Testis (tissue), 5 donors: ENCODE results near the gene OTOG. TPM values are rescaled to one million over a fixed set of nuclear protein-coding genes. Genes with fewer than 3 reads are reported as not detected.

Experiments used
- DNase-seq: peaks from one replicate; pipeline ENCODE4 v3.0.0-alpha.2; 2019
- H3K27ac ChIP-seq, 2 donors: fragments of 200-600 bp; sonication (generic); one replicate each; pipeline ENCODE4 v1.5.1; 2019
- H3K27me3 ChIP-seq: fragments of 200-600 bp; sonication (generic); one replicate; pipeline ENCODE4 v1.5.1; 2019
- H3K36me3 ChIP-seq: fragments of 200-600 bp; sonication (generic); one replicate; pipeline ENCODE4 v1.5.1; 2017; ENCODE audit warnings: low read depth; ENCODE audit errors: missing control alignments
- H3K4me1 ChIP-seq: fragments of 200-600 bp; sonication (generic); one replicate; pipeline ENCODE4 v1.5.1; 2019
- H3K4me3 ChIP-seq, 2 donors: fragments of 200-600 bp; sonication (generic); one replicate each; pipeline ENCODE4 v1.5.1; 2017 to 2019
- H3K9me3 ChIP-seq: fragments of 200-600 bp; sonication (generic); one replicate; pipeline ENCODE4 v1.5.1; 2017
- POLR2A ChIP-seq: fragments of 450-650 bp; IDR thresholded peaks from one replicate; pipeline ENCODE4 v1.6.1; 2017; ENCODE audit warnings: antibody characterized with exemption, mild to moderate bottlenecking, moderate library complexity
- WGBS, 2 donors: methylation state at CpG; one replicate each; pipeline ENCODE4 v1.1.5; 2018; 5-methylcytosine and 5-hydroxymethylcytosine counted together
- intact Hi-C: fragments of 100-400 bp; cut with DNase I; formaldehyde crosslinking; loops from one replicate; pipeline ENCODE4 v1.15.1; 2023; ENCODE audit warnings: low total_unique reads
- long read RNA-seq, 2 donors: transcript quantifications; one replicate each; lab custom pipeline, GENCODE V29; 2026
- polyA plus RNA-seq: library from polyadenylated mRNA; stranded (reverse); fragments of 350-450 nt; fragmentation: Illumina TruSeq; extraction: RNeasy Lipid Tissue Mini Kit (QIAGEN cat#74804); gene quantifications from one replicate; pipeline ENCODE4 v1.2.3, GENCODE V29; 2014; ENCODE audit warnings: low read depth, low replicate concordance; ENCODE audit not compliant: insufficient read depth
- total RNA-seq, 2 donors: library from RNA; depleted of rRNA; stranded (reverse); fragments of >200 nt; gene quantifications; one replicate each; pipeline ENCODE4 v1.2.3, GENCODE V29; 2016
- TF ChIP-seq, protein P1 (sequence below), 3 experiments: fragments of 450-650 bp in 2 of 3; fragments of 200-600 bp in 1 of 3; sonication (generic) in 1 of 3; IDR thresholded peaks; one replicate each; pipeline ENCODE4 v1.5.1; 2016 to 2019; ENCODE audit warnings: antibody characterized with exemption in 3 of 3, mild to moderate bottlenecking in 2 of 3, moderate library complexity in 1 of 3

OTOG gene, protein sequence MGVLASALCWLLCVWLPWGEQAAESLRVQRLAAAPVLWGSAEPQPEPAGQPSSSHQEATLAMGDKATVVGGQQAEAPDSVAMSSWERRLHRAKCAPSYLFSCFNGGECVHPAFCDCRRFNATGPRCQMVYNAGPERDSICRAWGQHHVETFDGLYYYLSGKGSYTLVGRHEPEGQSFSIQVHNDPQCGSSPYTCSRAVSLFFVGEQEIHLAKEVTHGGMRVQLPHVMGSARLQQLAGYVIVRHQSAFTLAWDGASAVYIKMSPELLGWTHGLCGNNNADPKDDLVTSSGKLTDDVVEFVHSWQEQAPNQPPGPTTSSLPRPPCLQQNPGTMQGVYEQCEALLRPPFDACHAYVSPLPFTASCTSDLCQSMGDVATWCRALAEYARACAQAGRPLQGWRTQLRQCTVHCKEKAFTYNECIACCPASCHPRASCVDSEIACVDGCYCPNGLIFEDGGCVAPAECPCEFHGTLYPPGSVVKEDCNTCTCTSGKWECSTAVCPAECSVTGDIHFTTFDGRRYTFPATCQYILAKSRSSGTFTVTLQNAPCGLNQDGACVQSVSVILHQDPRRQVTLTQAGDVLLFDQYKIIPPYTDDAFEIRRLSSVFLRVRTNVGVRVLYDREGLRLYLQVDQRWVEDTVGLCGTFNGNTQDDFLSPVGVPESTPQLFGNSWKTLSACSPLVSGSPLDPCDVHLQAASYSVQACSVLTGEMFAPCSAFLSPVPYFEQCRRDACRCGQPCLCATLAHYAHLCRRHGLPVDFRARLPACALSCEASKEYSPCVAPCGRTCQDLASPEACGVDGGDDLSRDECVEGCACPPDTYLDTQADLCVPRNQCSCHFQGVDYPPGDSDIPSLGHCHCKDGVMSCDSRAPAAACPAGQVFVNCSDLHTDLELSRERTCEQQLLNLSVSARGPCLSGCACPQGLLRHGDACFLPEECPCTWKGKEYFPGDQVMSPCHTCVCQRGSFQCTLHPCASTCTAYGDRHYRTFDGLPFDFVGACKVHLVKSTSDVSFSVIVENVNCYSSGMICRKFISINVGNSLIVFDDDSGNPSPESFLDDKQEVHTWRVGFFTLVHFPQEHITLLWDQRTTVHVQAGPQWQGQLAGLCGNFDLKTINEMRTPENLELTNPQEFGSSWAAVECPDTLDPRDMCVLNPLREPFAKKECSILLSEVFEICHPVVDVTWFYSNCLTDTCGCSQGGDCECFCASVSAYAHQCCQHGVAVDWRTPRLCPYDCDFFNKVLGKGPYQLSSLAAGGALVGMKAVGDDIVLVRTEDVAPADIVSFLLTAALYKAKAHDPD (N-terminal part only)
- total RNA-seq (1 to 10 TPM; 2.2 to 2.9 TPM), polyA plus RNA-seq (4.2 TPM)
- long read RNA-seq, donor 1 = 0 reads
- long read RNA-seq, donor 2 = 0 reads

DNA sequence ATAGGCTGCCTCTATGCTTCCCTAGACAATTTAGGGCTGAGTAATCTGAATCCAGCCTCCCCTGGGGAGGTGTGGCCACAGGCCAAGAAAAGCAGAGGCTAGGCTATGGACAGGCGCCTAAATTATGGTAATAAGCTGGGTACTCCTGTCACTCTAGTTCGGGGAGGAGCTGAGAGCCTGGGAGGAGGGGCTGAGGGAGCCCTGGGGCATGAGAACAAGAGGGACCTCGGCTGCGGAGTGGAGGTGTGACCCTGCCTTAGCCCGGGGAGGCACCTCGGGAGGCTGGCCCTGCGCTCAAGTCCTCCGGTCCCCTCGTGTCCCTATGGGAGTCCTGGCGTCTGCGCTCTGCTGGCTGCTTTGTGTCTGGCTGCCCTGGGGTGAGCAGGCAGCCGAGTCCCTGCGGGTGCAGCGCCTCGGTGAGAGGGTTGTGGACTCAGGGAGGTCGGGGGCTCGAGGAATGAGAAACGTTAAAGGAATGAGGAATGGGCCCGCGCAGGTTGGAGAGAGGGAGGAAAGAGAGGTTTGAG, at the start of gene OTOG:
Gene OTOG, plus strand, starts transcription at position 209 of the 527 bp plus-strand sequence. Its CDS starts 114 bp downstream, at position 323.
- H3K4me3 ChIP-seq = no peak within 1 kb of the TSS
- DNase-seq = no peak
- intact Hi-C loops = no loop called here
- TF ChIP-seq, protein P1, sequence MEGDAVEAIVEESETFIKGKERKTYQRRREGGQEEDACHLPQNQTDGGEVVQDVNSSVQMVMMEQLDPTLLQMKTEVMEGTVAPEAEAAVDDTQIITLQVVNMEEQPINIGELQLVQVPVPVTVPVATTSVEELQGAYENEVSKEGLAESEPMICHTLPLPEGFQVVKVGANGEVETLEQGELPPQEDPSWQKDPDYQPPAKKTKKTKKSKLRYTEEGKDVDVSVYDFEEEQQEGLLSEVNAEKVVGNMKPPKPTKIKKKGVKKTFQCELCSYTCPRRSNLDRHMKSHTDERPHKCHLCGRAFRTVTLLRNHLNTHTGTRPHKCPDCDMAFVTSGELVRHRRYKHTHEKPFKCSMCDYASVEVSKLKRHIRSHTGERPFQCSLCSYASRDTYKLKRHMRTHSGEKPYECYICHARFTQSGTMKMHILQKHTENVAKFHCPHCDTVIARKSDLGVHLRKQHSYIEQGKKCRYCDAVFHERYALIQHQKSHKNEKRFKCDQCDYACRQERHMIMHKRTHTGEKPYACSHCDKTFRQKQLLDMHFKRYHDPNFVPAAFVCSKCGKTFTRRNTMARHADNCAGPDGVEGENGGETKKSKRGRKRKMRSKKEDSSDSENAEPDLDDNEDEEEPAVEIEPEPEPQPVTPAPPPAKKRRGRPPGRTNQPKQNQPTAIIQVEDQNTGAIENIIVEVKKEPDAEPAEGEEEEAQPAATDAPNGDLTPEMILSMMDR (IDR thresholded peaks at IDR 0.05) = no peak
- TF ChIP-seq POLR2A = no peak
- H3K9me3 ChIP-seq = no peaks in the 10 kb centered on the region
- H3K4me1 ChIP-seq = no peaks in the 10 kb centered on the region
- no peaks in the 10 kb centered on the region for H3K36me3 ChIP-seq
- no peaks in the 10 kb centered on the region for H3K27me3 ChIP-seq
- 24 to 28% methylated on average over 19 to 20 of the region's 20 CpGs for WGBS, 2 donors
- H3K27ac ChIP-seq = no peak within 1 kb of the TSS

DNA sequence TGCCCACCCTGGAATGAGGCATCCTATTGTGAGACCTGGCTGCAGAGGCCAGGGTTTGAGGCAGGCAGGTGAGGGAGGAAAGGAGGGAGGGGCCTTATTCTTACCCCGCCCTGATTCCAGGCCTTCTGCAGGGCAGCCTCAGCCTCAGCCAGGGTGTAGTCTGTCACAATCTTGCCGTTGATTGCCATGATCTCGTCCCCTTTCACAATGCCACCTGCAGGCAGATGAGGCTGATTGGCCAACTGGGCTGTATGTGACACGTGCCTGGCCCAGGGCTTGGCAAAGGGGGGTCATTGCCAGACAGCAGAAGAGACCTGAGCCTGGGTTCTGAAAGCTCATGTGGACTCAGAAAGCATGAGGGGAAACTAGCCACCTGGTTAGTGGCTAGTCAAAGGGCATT, 49.0 kb upstream of the OTOG start:
- Histone ChIP-seq H3K4me3 (no peak overlapping the region), H3K4me1 (no peaks in the 10 kb centered on the region), H3K27ac (no peak overlapping the region), H3K9me3 (no peaks in the 10 kb centered on the region), H3K27me3 (no peaks in the 10 kb centered on the region), H3K36me3 (no peaks in the 10 kb centered on the region)
- no peak for DNase-seq
- TF ChIP-seq, protein P1 (IDR thresholded peaks at IDR 0.05) = no peak
- TF ChIP-seq POLR2A = no peak
- intact Hi-C loops = no loop called here
- WGBS, 2 donors = 71 to 77% methylated on average over 4 of the region's 4 CpGs

DNA sequence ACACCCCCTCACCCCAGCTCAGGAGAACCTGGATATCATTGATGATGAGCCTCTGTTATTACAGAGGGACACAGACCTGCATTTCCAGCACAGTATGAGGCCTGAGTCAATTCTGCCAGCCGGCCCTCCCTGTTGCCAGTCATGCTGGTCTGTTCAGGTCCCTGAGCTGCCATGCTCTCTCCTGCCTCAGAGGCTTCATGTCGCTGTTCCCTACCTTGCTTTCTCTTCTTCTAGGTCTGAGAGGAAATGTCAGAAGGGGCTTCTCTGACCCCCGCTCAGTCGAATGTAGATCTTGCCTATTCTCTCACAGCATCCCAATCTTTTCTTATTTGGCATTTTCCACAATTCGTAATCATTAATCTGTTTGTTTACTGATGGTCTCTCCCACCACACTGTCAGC, 48.6 kb upstream of the OTOG start:
- intact Hi-C loops = no loop called here
- Histone ChIP-seq H3K4me1 (no peaks in the 10 kb centered on the region), H3K9me3 (no peaks in the 10 kb centered on the region), H3K27me3 (no peaks in the 10 kb centered on the region), H3K36me3 (no peaks in the 10 kb centered on the region), H3K4me3 (no peak overlapping the region), H3K27ac (no peak overlapping the region)
- TF ChIP-seq, protein P1 (IDR thresholded peaks at IDR 0.05) = no peak
- no peak for TF ChIP-seq POLR2A
- 78 to 85% methylated on average over 5 of the region's 5 CpGs for WGBS, 2 donors
- no peak for DNase-seq

DNA sequence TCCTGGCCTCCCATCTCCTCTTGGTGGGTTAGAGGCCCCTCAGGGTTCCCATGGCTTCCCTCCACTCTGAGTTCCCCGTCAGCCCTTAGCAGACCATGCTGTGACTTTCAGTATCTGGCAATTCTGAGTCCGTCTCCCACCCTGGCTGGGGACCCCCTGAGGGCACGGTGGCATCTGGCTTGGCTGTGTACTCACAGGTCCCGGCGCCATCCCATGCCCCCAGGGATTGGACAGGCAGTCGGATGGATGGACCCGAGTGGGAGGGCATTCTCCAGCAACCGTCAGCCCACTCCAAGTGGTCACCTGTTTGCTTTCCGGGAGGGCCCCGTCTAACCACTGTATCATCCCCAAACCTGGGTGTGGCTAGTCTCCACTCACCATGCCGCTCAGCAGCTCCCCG, 46.4 kb upstream of the OTOG start:
- no peak overlapping the region for H3K4me3 ChIP-seq
- no peaks in the 10 kb centered on the region for H3K9me3 ChIP-seq
- DNase-seq = no peak
- H3K36me3 ChIP-seq = no peaks in the 10 kb centered on the region
- intact Hi-C loops = loop anchor here (5.0 kb wide), 1 partner anchor 113 kb away; the partner anchor contains the start of gene KCNJ11
- no peaks in the 10 kb centered on the region for H3K4me1 ChIP-seq
- no peak overlapping the region for H3K27ac ChIP-seq
- 94 to 100% methylated on average over 5 to 12 of the region's 12 CpGs for WGBS, 2 donors
- H3K27me3 ChIP-seq = no peaks in the 10 kb centered on the region
- no peak for TF ChIP-seq POLR2A
- TF ChIP-seq, protein P1 (IDR thresholded peaks at IDR 0.05) = no peak
